Sigmoid colon (tissue), 4 donors: ENCODE results near the gene GTPBP4.

Experiments used
- POLR2A ChIP-seq, 2 donors: fragments of 450-650 bp; IDR thresholded peaks; one replicate each; pipeline ENCODE4 v1.6.1; 2016; ENCODE audit warnings: antibody characterized with exemption in 2 of 2, mild to moderate bottlenecking in 2 of 2, moderate library complexity in 2 of 2
- POLR2AphosphoS5 ChIP-seq, 4 donors: sonication (generic); formaldehyde crosslinking; IDR thresholded peaks; one replicate each; pipeline ENCODE4 v1.6.1; 2017; ENCODE audit warnings: antibody characterized with exemption in 4 of 4
- TF ChIP-seq, protein P1 (sequence below), 4 experiments: fragments of 450-650 bp in 3 of 4; fragments of 200-600 bp in 1 of 4; IDR thresholded peaks; one replicate each; pipeline ENCODE4 v1.5.1; 2016 to 2019; ENCODE audit warnings: antibody characterized with exemption in 4 of 4, mild to moderate bottlenecking in 3 of 4, moderate library complexity in 2 of 4

DNA sequence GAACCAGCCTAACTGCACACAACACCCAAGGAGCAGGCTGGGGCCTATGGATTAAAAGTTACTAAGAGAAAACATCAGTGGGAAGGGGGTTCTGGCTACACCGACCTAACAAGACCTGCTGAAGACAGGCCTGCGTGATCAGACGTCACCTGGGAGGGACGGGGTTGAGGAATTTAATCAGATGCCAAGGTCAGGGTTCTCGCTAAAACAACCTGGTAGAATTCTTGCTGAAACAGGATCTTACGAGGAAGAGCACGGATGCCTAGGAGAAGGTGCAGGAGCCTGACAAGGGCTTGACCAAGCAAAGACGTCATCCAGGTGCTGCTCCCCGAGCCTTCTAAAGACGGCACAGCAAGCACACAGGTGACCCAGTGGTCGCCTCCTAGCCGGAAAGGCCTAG, 35.9 kb downstream of the GTPBP4 start:
- TF ChIP-seq, protein P1, sequence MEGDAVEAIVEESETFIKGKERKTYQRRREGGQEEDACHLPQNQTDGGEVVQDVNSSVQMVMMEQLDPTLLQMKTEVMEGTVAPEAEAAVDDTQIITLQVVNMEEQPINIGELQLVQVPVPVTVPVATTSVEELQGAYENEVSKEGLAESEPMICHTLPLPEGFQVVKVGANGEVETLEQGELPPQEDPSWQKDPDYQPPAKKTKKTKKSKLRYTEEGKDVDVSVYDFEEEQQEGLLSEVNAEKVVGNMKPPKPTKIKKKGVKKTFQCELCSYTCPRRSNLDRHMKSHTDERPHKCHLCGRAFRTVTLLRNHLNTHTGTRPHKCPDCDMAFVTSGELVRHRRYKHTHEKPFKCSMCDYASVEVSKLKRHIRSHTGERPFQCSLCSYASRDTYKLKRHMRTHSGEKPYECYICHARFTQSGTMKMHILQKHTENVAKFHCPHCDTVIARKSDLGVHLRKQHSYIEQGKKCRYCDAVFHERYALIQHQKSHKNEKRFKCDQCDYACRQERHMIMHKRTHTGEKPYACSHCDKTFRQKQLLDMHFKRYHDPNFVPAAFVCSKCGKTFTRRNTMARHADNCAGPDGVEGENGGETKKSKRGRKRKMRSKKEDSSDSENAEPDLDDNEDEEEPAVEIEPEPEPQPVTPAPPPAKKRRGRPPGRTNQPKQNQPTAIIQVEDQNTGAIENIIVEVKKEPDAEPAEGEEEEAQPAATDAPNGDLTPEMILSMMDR (IDR thresholded peaks at IDR 0.05): no peak
- TF ChIP-seq POLR2A (IDR thresholded peaks at IDR 0.05): no peak
- TF ChIP-seq POLR2AphosphoS5 (IDR thresholded peaks at IDR 0.05): no peak
